Left colon (tissue), 2 donors: ENCODE data around the gene ZRANB2. TPM values are rescaled to one million over a fixed set of nuclear protein-coding genes. Genes with fewer than 3 reads are reported as not detected.

Experiments
- ATAC-seq: fragments of 200-7000 bp; cut with Tn5 transposase; one replicate; pipeline ENCODE4 v1.9.1; 2020; ENCODE audit warnings: mild to moderate bottlenecking, moderate library complexity
- DNase-seq, 2 donors: peaks; one replicate each; pipeline ENCODE4 v3.0.0-alpha.2; 2020
- intact Hi-C, 2 donors: fragments of 100-400 bp; cut with DNase I in 1 of 2; cut with micrococcal nuclease in 1 of 2; formaldehyde crosslinking; loops; one replicate each; pipeline versions ENCODE4 v1.11.2 to v1.14.0; 2022; cut with DNase I, micrococcal nuclease
- long read RNA-seq: library from polyadenylated mRNA; unstranded; transcript quantifications from one replicate; pipeline ENCODE4 v2.0.0, GENCODE V29; 2021
- total RNA-seq, 2 donors: library from RNA; stranded (reverse); fragmentation: NEBNext Ultra II Directional; extraction: Animal tissue kit (Norgen Biotek cat#: 25700); gene quantifications; one replicate each; pipeline ENCODE4 v1.2.1, GENCODE V29; 2021
- donor health status: DM: no; HTN: no; CAD: no.
- donor health status: DM: yes; HTN: yes; CAD: no.

Gene ZRANB2, protein sequence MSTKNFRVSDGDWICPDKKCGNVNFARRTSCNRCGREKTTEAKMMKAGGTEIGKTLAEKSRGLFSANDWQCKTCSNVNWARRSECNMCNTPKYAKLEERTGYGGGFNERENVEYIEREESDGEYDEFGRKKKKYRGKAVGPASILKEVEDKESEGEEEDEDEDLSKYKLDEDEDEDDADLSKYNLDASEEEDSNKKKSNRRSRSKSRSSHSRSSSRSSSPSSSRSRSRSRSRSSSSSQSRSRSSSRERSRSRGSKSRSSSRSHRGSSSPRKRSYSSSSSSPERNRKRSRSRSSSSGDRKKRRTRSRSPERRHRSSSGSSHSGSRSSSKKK
- total RNA-seq = 10 to 100 TPM; 76.3 to 76.8 TPM
- long read RNA-seq, transcript ZRANB2-201 (11 exons, 2,821 nt) = major isoform, 16 of 65 reads
- long read RNA-seq, transcript ZRANB2-202 (10 exons, 3,078 nt) = minor isoform, 15 of 65 reads
- long read RNA-seq, partial matches to known transcripts = 24 of 65 reads
- long read RNA-seq, other reads (novel, unspliced or antisense) = 8 of 65 reads

DNA sequence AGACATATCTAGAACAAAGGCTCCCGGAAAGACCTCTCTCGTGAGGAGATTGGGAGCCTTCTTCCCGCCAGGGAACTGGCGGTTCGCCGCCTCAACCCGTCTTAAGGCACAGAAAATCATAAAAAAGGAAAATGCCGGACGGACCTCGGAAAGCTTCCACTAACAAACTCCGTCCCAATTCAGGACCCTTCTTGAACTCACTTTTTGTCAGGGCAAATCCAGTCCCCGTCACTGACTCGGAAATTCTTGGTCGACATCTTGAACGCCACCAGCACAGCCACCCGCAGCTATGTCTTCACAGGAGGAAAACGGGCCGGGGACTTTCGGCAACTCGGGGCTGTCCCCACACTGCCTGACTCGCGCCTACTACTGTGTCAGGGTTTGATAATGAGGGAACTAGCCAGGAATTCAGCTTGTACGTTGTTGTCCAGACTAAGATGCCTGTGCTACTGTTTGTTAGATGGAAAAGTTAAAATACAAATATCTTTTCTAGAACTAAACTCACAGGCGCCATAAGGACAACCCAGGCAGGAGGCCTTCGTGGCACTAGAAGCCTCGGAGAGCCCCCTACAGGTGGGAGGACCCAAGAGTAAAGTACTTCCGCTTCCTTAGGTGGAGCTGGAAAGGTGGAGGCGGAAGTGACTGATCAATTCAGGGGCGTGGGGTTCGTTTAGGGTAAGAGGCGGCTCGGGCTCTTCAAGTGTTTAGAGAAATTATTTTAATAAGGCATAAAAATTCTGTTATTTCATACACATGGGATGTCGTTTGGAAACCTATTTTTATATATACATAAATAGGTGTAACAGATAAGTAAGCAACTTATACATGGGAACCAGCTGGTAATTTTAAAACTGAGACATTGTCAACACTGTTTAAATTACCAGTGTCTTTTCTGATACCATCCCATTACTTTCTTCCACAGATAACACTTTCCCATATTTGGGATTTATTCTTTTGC, at the start of gene ZRANB2:
Gene ZRANB2, minus strand, starts transcription at position 297 of the 958 bp plus-strand sequence. Its CDS starts 40 bp downstream, at position 257.
- peak; percentile 94 to 95 for DNase-seq
- intact Hi-C loops = no loop called here
- peak; percentile 96 for ATAC-seq

DNA sequence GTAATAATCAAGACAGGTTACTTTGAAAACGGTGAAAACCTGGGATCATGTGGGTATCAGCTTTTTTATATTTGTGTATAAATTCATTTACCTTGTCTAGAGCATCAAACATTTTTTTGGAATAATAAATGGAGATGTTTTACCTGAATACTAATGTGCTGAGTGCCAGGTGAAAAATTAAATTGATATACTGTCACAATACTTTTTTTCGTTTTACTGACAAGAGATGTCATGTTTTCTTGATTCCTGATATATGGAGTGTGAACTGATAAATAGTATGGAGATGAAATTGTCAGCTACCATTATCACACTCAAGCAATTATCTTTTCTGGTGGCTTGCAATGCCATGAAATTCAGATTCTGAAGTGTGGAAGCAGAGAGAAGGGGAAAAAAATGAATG, 47.2 kb upstream of the ZRANB2 start:
- ATAC-seq = no peak
- intact Hi-C loops = no loop called here
- DNase-seq = no peak

DNA sequence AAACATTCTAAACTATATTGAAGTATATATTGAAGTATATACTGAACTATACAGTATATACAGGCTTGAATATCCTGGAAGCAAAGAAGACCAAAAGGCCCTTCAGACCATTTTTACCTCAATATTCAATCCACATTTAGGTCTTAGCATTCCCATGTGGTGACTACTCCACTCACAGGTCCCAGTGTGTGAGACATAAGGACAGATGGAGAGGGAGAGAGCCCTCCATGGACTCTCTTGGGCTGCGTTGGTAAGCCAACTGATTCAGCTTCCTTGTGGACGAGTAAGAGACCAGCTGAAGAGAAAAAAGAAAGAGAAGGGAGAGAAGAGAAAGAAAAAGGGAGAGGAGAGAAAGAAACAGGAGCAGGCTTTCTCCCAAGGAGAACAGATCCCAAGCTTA, 37.3 kb upstream of the ZRANB2 start:
- ATAC-seq (no peak), DNase-seq (no peak)
- intact Hi-C loops = no loop called here

- intact Hi-C loops = no loop called here
- ATAC-seq (no peak), DNase-seq (no peak)
Measured at GRCh38 chr1:71116729-71117128, 35.9 kb upstream of the ZRANB2 start.

DNA sequence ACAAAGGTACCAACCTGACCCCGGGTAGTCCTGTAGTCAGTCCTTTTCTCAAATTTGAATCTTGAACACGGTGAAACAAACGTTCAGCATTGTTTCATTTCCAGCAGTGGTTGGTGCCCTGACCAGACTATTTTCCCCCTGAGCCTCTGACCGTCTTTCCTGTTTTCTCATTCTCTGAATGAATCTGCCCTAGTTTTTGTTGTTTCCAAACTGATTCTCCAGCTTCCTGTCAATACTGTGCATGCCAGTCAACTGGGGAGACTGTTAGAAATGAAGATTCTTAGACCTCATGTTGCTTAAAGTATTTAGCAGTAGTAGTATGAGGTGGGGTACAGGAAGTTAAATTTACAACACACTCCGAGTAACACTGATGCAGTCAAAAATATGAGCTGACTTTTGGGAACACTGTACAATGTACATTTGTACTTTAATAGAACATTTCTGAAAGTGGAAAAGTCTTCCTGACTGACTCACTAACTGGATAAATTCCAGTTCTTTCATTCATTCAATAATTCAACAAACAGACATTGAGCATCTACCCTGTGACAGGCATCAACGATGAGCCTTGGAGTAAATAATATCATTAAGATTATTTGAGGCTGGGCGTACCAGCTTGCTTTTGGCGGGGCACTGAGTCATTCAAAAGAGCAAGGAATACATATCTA, 26.0 kb upstream of the ZRANB2 start:
- DNase-seq (no peak), ATAC-seq (no peak)
- intact Hi-C loops = no loop called here

GRCh38 chr1:71104417-71104816, 23.6 kb upstream of the ZRANB2 start:
- no peak for ATAC-seq
- no peak for DNase-seq
- intact Hi-C loops = no loop called here

DNA sequence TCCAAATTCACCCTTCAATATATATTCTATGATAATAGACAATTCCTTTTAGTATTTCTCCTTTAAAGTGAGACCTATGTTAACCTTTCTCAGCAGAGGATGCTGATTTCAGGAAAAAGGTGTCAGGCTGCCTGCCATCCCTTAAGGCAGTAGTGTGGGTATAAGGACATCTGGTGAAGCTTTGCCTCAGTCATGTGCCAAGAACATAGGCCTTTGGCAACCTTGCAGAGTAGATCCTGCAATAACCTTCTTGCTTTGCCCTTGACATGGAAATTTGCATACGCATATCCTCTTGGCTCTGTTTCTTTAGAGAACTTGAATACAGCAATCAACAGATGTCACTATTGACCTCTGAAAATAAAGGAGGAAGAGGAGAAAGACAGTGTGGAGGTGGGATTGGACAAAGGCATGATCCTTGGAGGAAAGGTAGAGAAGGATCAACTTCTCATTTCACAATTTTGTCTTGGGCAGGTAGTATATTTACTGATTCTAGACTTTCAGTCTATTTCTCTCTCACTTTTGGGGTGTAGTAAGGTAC, 21.1 kb upstream of the ZRANB2 start:
- DNase-seq (no peak), ATAC-seq (peak; percentile 42)
- intact Hi-C loops = no loop called here

- intact Hi-C loops = no loop called here
- ATAC-seq = peak; percentile 69
Measured at GRCh38 chr1:71097428-71097827, 16.6 kb upstream of the ZRANB2 start.

DNA sequence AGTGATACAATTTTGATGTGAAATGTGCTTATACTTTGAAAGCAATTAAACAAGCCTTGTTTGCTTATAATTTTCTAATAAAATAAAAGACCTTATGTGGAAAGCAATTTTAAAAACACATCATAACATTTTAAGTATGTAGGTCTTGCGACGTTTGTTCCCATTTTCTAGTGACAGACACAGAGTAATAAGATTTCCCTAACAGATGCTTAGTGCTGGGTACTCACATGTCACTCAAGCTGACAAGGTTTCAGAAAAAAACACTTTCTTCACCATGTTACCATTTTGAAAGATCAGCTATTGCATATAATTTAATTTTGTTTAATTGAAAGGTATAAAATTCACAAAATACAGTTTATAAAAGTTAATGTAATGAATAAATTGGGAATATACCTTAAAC, 14.1 kb upstream of the ZRANB2 start:
- intact Hi-C loops = no loop called here
- DNase-seq = no peak
- ATAC-seq = no peak

More at GRCh38 chr1:71097428-71097827, 16.6 kb upstream of the ZRANB2 start:
- DNase-seq = no peak

DNA sequence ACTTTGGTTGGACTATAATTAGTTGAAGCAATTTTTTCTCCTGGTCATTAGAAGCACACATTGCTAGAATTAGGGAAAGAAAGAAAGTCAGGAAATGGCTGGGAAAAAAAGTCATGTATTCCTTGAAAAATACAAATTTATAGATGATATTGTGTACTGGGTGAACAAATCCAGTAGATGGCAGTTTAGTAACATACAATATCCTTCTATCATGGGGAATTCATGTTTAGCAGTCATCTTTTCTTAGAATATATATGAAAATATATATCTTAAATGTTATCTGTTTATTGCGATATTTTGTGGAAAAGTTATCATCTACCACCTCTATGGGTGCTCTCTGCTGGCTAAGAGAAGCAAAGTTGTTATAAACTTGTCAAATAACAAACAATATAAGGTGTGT, 13.1 kb upstream of the ZRANB2 start:
- DNase-seq = no peak
- ATAC-seq = peak; percentile 53
- intact Hi-C loops = no loop called here

GRCh38 chr1:71089536-71090270, 8.9 kb upstream of the ZRANB2 start:
- DNase-seq (peak in 1 of 2 donors; percentile 14), ATAC-seq (no peak)
- intact Hi-C loops = no loop called here

- ATAC-seq (peak; percentile 91), DNase-seq (peak; percentile 19 to 51)
- intact Hi-C loops = no loop called here
Measured at GRCh38 chr1:71088645-71089287, 7.9 kb upstream of the ZRANB2 start.

- peak in 1 of 2 donors; percentile 7 for DNase-seq
- ATAC-seq = peak; percentile 75
- intact Hi-C loops = no loop called here
Measured at GRCh38 chr1:71087713-71088112, 6.9 kb upstream of the ZRANB2 start.

GRCh38 chr1:71087060-71087459, 6.2 kb upstream of the ZRANB2 start:
- ATAC-seq = peak; percentile 11
- intact Hi-C loops = no loop called here
- no peak for DNase-seq

DNA sequence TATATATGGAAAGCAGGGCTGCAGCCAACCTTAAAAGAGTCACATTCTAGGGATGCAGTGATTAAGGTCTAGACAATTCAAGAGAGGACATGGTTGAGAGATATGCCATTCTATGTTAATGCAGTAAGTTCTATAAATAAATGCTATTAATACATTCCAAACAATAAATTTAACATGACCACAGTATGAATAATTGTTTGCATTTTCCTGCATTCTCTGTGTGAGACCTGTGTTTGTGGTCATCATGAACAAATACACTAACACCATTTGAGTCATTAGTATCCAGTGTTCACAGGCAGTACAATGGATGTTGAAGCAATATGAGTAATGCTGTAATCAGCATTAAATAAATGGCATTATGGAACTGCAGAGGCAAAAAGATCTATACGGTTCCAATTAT, 5.5 kb upstream of the ZRANB2 start:
- no peak for ATAC-seq
- intact Hi-C loops = no loop called here
- DNase-seq = no peak

- intact Hi-C loops = no loop called here
- DNase-seq = no peak
- ATAC-seq = no peak
Measured at GRCh38 chr1:71083271-71083670, 2.4 kb upstream of the ZRANB2 start.

GRCh38 chr1:71081697-71082080, 854 bp upstream of the ZRANB2 start:
- DNase-seq (peak in 1 of 2 donors; percentile 32), ATAC-seq (no peak)
- intact Hi-C loops = no loop called here
